HG02973 (cell line): ENCODE results near the gene RNF17.

Experiments
- ATAC-seq: cut with Tn5 transposase; IDR thresholded peaks from one replicate; pipeline ENCODE4 v1.9.1; 2021; ENCODE audit warnings: moderate library complexity; ENCODE audit not compliant: unreplicated experiment

The RNF17 gene

DNA sequence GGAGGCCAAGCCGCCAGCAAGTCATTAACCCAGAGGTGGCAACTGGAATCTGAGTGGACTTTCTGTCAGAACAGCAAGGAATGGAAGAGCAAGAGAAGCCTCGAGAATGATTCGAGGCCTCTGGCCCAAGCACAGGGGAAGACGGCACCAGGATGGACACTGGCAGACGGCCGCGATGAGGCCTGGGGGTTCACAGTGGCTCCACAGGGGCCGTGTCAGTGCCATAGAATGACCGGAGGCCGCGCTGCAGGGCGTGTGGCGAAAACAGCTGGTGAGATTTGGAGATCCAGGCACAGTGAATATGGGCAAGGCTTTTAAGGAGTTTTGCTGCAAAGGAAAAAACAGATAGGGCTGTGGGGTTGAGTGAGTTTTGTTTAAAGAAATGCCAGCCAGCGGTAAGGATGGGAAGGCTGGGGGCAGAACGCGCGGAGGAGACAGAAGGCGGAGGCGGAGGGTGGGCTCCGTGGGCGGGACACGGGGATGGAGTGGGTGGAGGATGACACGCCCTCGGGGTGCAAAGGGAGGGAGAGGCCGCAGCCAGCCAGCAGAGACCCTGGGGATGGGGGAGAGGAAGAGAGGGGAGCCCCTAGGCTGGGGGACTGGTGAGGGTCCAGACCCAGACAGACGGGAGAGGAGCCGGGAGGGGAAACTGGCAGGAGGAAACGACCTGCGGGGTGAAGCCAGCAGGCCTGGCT lies 130.5 kb downstream of the RNF17 start:
- ATAC-seq: no peak

DNA sequence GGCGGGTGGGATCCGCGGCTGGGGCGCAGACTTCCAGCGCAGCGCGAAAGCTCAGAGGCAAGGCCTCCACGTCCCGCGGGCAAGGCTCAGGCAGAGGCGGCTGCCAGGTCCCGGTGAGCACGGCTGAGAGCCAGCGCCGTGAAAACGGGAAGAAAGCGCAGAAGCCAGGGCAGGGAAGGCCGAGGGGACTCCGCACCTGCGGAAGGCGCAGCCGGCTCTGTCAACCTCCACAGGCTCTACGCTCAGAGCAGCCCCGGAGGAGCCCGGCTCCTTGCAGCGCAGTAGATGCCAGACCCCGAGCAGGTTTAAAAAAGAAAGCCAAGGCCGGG lies 131.0 kb downstream of the RNF17 start:
- ATAC-seq: no peak

- no peak for ATAC-seq
Observed at GRCh38 chr13:24896061-24896460, 132.1 kb downstream of the RNF17 start.

DNA sequence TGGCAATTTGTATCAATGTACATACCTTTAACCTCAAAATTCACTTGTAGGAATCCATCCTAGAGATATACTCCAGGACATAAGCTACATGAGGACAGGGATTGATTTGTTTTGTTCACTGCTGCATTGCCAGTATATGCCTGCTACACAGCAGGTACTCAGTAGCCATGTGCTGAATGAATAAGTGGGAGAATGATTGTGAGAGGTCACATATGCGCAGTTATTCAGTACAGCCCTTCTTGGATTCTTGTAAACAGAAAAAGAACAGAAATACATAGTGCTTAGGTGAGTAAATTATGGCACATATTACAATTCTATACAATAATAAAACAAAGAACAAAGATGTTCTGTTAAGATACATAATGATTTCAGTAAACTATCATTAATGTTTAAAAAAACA lies 133.3 kb downstream of the RNF17 start:
- no peak for ATAC-seq

GRCh38 chr13:24899601-24900000 lies 135.6 kb downstream of the RNF17 start:
- ATAC-seq: no peak

- ATAC-seq: no peak
Observed at GRCh38 chr13:24900507-24900906, 136.5 kb downstream of the RNF17 start.

DNA sequence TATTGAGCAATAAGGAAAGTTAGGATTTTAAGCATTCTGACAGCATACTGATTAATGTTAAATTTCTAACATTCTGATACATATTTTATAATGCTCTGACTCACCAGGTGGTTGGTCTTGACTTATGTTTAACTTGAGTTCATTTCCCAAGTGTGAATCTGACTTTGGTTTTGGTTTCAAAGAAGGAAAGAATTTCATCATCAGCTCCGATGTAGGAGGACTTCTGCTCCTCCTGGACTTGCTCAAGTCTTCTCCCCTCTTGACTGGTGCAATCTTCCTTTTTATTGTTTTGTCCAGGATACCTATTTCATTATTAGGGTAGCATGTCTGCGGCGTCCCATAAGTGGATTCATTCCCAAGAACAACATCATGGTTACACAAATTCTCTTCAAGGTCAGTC lies 141.3 kb downstream of the RNF17 start:
- ATAC-seq: no peak

GRCh38 chr13:24906268-24906667 lies 142.3 kb downstream of the RNF17 start:
- no peak for ATAC-seq

DNA sequence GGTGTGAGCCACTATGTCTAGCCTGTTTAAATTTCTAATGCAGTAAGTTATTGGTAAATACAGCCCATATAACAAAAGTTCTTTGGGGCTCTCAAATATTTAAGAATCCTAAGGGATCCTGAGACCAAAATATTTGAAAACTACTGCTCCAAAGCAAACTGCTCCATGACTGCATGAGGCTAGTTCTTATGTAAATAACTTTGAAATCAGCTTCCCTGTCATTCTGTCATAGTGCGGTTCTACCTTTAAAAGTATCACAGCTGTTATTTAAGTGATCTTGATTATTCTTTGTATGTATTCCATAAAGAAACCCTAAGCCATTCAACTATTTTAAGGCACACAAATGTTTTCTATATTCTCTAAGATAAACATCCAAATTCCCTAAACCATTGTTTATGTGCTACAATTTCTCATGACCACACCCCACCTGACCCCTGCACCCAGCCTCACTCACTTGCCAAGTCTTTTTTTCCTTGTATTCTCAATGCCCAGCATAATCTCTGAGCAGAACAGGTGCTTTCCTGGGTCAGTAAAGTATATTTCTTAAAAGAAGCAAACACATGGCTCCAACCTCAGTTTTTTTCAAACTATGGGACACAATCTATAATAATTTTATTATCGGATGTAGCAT lies 146.6 kb downstream of the RNF17 start:
- no peak for ATAC-seq

DNA sequence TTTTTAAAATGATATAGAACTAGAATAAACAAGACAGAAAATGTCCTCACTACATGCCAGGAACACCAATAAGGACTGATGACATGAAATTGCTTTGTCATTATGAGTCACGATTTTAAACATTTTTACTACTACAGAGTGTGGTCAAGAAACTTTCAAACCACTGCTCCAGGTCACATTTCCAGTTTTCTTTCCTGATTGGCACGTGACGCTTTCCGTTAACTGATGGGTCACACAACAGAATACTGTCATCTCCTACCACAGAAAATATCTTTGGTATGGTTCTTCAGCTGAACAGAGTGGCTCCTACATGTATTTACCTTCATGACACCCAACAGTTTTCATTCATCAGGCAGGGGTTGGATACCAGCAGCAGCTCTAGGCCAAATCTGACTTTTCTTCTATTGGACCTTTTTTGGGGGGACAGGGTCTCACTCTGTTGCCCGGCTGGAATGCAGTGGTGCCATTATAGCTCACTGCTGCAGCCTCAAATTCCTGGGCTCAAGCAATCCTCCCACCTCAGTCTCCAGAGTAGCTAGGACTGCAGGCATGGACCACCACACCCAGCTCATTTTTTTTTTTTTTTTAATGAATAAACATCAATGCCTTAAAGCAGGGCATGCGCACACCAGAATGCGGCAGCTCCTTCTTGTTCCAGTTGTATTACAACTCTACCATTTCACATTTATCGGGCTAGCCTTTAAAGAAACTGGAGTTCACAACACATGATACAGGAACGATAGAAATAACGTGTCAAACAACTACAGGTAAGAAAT lies 147.4 kb downstream of the RNF17 start:
- ATAC-seq: no peak

DNA sequence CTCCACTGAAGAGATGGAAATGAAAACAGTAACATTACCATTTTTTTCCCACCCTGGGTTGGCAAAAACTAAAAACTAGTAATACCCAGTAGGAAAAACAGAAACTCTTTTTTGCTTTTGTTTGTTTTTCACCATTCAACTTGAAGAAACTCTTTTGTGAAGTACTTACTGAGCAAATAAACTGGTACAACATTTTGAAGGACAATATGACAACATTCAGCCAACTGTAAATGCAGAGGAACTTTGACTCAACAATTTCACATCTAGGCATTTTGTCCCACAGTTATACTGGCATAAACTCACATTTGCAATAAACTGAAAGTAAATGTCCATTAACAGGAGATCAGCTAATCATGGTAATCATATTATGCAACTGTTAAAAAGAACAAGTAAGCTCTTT lies 152.5 kb downstream of the RNF17 start:
- no peak for ATAC-seq

DNA sequence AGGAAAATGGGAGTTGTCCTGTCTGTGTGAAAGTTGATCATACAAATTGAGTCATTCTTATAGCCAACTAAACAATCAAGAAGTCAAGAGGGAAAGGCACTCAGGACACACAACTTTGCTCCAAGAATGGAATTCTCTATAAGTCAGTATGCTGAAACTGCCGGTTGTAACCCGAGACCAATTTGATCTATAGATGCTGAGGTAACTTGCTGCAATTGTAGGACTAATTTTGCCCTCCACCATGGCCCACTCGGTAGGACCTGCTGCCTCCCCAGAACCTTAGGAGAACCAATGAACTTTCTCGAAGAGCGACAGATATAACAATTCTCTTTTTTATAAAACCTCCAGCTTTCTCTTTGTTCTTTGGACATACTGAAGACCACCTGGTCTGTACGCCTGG lies 157.0 kb downstream of the RNF17 start:
- ATAC-seq: no peak

DNA sequence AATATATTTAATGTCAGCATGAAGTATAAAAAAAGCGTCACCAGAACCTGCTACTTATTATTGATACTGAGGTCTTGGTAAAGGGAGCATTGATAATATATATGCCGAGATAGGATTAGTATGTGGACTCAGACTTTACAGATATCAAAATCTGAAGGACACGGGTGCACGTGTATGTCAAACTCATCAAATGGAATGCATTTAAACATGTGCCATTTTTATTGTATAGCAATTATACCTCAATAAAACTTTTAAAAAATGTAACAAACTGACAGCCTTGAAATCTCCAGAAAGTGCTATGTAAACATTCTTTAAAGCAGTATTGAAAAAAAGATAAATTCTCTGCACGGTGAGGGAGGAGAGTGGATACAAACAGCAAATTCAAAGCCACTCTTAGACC lies 157.9 kb downstream of the RNF17 start:
- no peak for ATAC-seq

DNA sequence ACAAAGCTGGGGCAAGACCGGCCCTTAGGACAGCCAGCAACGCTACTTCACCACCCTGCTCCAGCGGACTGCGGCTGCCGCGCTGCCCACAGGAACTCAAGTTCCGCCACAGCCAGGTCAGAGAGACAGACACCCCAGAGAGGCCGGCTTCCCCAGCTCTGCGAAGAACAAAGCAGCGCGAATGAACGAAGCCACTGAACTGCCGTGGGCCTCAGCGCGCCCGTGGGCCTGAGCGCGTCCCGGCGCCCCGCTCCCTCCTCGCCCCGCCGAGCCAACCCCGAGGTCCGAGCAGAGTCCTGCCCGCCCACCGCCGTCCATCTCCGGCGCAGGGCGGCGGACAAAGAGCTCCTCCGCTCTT lies 158.4 kb downstream of the RNF17 start:
- peak; percentile 32 for ATAC-seq

DNA sequence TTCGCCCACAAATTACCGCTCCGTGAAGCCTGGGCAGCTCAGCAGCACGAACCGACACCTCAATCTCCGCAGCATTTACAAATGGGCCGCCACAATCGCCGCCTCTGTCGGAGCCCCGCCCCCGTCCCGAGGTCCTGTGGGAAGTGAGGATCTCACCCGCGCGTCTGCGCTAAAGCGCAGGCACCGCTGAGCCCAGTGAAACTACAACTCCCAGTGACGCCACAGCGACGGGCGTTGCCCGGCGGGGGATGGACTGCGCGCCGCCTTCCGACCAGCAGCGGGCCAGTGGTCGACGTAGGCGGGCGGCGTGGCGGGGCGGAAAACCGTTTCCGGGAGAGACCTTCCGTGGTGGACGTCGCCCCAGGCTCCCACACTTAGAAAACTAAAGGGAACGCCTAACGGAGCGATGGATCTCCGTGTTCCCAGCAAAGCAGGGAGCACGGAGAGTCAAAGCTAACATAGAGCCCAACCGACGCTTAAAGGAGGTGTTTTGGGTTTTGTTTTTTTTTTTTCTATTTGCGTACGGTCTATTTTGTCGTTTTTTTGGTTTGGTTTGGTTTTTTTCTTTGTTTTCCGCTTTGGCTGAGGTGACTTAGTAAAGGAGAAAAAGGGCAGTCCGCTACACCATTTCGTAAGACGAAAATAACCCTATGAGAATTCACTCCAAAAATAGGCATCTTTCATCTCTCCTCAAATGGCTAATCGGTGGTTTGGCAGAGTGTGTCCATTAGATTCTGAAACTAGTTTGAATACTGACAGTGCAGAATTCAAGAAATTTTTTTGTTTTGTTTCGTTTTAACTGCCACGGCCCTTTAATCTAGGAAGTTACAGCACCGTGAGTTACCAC lies 159.0 kb downstream of the RNF17 start:
- ATAC-seq: peak; percentile 93

- ATAC-seq: no peak
Observed at GRCh38 chr13:24925318-24926231, 161.6 kb downstream of the RNF17 start.

DNA sequence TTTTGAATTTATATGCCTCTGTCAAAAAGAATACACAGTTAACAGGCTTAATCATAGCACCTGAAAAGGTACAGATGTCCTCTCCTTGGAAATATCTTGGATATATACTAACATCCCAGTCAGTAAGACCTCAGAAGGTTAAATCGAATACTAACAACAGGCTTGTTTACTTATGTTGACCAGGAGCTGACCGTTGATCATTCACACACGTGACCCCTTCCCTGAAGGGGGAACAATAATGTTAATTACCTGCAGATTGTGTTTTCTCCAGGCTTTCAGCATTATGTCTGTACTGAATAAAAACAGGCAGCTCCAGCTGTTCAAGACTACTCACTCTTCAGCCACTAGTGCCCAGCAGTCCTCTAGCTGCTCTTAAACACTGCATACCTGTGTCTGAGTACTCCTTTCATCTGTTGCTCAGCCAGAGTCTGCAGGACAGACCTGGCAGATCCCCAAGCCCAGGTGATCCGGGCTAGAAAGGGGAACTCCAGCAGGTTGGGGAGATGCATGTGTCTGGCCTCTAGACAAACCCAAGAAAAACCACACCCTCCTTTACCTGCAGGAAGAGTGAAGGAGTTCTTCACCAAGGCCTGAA lies 163.9 kb downstream of the RNF17 start:
- no peak for ATAC-seq

- no peak for ATAC-seq
Observed at GRCh38 chr13:24929196-24929595, 165.2 kb downstream of the RNF17 start.
